GM12873 (cell line): ENCODE results near the gene PTPRN2.

Experiments used
- TF ChIP-seq, protein P1 (sequence below): IDR thresholded peaks from 2 replicates; pipeline ENCODE4 v1.5.1; 2012; ENCODE audit warnings: low read depth, mild to moderate bottlenecking, moderate library complexity, low read length, control low read depth; ENCODE audit not compliant: insufficient read depth; ENCODE audit errors: missing control alignments

Gene PTPRN2

DNA sequence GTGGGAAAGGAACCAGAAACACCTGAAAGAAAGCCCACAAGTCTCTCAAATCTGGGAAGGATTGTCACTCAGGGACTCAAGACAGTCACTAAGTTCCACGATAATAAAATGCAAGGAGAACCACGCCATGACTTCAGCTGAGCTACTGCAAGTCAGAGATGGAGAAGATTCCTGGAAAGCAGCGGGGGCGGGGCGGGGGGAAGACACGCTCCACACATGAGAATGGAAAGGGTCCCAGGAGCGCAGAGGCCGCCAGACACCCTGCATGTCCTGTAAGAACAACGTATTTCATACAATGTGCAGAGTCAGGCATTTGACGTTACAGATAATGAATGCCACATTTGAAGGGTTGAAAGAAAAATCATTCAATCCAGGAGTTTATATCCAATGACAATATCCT, 448.1 kb downstream of the PTPRN2 start:
- TF ChIP-seq, protein P1, sequence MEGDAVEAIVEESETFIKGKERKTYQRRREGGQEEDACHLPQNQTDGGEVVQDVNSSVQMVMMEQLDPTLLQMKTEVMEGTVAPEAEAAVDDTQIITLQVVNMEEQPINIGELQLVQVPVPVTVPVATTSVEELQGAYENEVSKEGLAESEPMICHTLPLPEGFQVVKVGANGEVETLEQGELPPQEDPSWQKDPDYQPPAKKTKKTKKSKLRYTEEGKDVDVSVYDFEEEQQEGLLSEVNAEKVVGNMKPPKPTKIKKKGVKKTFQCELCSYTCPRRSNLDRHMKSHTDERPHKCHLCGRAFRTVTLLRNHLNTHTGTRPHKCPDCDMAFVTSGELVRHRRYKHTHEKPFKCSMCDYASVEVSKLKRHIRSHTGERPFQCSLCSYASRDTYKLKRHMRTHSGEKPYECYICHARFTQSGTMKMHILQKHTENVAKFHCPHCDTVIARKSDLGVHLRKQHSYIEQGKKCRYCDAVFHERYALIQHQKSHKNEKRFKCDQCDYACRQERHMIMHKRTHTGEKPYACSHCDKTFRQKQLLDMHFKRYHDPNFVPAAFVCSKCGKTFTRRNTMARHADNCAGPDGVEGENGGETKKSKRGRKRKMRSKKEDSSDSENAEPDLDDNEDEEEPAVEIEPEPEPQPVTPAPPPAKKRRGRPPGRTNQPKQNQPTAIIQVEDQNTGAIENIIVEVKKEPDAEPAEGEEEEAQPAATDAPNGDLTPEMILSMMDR, result no peak

DNA sequence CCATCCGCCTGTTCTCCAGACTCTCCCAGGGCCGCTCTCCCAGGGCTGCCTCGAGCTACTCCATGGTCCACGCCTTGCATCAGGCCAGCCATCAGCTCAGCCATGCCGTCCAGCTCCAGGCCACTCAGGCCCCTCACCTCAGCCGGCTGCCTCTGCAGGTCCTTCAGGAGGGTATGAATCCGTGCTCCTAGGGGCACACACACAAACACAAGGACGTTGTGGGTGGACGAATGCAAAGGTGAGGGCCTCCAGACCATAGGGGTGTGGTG, 449.4 kb downstream of the PTPRN2 start:
- TF ChIP-seq, protein P1, result no peak

DNA sequence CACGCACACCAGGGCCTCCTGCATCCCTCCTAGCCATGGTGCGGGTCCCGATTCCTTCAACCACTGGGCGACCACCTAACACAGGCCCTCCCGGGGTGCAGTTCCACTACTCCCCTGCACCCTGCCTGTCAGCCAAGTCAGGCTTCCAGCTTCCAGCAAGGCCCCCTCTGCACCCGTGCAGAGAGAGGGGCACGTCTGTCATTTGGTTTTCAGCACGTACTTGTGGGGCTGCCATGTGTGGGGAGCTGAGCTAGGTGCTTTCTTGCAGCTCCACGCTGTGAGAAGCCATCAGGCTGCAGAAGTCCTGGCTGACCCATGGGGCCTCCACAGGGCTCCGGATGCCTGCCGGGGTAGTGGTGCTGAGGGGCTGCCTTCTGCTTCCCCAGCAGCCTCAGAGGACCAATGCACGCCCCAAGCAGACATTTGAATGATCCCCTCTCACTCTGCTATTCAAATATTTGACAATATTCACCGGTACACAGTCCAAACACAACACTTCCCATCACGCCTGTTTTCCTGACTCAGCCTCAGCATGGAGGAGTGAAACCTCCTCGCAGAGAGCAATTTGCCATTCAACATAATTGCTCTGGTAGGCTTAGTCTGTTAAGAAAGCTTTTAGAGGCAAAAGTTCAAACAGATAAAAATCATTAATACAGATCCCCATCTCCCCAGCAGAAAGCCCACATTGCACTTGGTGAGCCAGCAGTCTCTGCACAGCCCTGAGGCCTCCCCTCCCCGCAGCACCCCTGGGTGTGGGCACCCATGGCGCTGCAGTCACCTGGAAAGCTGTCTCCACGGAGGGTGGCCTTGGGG, 449.9 kb downstream of the PTPRN2 start:
- TF ChIP-seq, protein P1, result no peak

DNA sequence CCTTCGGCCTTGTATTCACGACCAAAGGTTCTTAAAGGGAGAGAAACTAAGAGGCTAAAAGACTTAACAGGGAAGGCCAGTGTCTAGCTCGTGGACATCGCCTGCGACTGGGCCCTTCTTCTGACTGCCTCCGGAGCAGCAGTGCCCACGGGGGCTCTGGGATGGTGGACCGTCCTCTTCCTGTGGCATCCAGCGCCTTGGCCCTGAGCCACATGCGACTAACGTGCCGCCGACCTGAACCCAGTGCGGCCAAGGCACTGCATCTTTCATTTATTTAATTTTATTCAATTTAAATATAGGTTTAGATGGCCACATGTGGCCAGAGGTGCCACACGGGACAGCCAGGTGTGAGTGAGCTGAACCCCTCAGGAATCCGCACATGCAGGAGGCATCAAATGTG, 451.7 kb downstream of the PTPRN2 start:
- TF ChIP-seq, protein P1, result no peak

DNA sequence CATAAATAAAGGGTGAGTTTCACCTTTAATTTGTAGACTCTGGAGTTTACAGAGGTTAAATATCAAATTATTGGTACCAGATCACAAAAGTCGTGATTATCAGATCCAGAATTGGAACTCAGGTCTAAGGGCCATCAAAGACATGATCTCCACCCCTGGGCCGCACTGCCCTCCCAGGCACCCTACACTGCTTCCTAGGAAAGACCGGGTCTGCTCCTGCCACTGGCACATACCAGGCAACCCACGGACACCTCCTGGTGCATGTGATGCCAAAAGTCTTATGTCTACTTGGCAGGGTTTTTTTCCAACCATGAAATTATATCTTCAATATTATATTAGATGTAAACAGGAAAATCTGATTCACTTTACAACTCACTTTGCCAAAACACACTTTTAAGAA, 452.8 kb downstream of the PTPRN2 start:
- TF ChIP-seq, protein P1, result no peak

DNA sequence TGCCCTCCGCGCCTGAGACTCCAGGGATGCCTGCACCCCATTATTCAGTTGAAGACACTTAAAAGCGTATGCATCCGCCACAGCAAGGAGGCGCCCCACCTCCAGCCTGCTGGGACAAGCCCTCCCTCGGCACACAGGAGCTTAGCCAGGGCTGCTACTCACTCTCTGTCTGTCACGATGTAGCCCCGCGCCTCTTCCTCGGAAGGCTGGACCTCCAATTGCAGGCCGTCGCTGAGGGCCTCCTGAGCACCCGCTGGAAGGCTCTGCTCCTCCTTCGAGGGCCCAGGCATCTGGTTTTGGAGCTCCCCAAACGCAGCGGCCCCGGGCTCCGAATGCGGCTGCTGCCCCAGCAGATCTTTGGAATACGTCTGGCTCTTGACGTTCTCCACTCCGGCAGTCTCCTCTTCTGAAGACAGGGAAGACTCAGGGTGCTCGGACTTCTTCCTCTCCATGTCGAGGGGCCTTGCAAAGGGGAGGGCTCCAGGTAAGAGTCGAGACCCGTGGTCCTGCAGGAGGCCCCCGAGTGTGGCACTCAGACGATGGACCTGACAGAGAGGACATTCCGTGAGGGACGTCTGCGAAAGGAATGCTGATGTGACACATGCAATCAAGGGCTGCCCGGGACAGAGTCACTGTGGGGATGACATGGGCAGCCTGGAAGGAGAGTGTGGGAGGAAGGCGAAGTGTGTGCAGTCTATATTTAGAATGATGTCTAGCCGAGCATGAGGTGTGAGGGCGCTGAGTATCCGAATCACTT, 453.9 kb downstream of the PTPRN2 start:
- TF ChIP-seq, protein P1, result no peak

DNA sequence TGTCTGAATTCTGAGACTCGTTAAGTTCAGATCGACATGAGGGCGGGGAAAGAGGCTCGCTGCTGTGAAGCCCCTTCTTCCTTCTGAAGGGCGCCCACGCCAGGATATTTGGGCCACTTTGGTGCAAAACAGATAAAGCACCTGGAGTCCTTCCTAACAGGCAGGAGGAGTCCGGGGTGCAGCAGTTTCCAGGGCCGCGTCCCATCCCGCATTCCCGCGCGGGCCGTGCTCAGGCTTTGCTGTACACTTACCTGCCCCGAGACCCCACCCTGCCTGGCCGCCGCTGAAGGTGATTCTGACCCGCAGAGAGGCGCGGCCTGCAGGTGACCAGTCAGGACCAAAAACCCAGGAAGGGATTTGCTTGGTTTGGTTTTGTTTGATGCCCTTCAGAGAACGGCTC, 454.6 kb downstream of the PTPRN2 start:
- TF ChIP-seq, protein P1, result no peak
